MM.1S (cell line): ENCODE measurements around the gene ALDH3A1.

Experiments used
- DNase-seq: peaks from one replicate; pipeline ENCODE4 v3.0.0-alpha.2; 2015
- H2AFZ ChIP-seq: fragments of 300-600 bp; sonication (generic); 2 replicates; pipeline ENCODE4 v1.6.0; 2016; ENCODE audit warnings: antibody characterized with exemption, low read length
- H3F3A ChIP-seq: fragments of 300-600 bp; sonication (generic); 2 replicates; pipeline ENCODE4 v1.6.1; 2016; ENCODE audit warnings: mild to moderate bottlenecking, antibody characterized with exemption, low read length, moderate library complexity, mixed read lengths; ENCODE audit not compliant: insufficient read depth
- H3K27ac ChIP-seq: fragments of 300-600 bp; sonication (generic); 2 replicates; pipeline ENCODE4 v1.5.1; 2016; ENCODE audit warnings: mild to moderate bottlenecking, low read length
- H3K27me3 ChIP-seq: fragments of 300-600 bp; sonication (generic); replicated peaks from 2 replicates; pipeline ENCODE4 v1.6.0; 2016; ENCODE audit warnings: low read length; ENCODE audit not compliant: insufficient read depth
- H3K36me3 ChIP-seq: fragments of 300-600 bp; sonication (generic); replicated peaks from 2 replicates; pipeline ENCODE4 v1.6.1; 2016; ENCODE audit warnings: mild to moderate bottlenecking, low read length, mixed read lengths; ENCODE audit not compliant: insufficient read depth
- H3K4me1 ChIP-seq: fragments of 300-600 bp; sonication (generic); 2 replicates; pipeline ENCODE4 v1.6.1; 2016; ENCODE audit warnings: low read length, mixed read lengths
- H3K4me2 ChIP-seq: fragments of 300-600 bp; sonication (generic); 2 replicates; pipeline ENCODE4 v1.6.0; 2016; ENCODE audit warnings: low read depth, low read length
- H3K4me3 ChIP-seq: fragments of 300-600 bp; sonication (generic); 2 replicates; pipeline ENCODE4 v1.5.1; 2016; ENCODE audit warnings: low read length, mixed read lengths
- H3K79me2 ChIP-seq: fragments of 300-600 bp; sonication (generic); 2 replicates; pipeline ENCODE4 v1.6.1; 2016; ENCODE audit warnings: mixed run types, low read length, mixed read lengths
- H3K9ac ChIP-seq: fragments of 300-600 bp; sonication (generic); 2 replicates; pipeline ENCODE4 v1.6.1; 2016; ENCODE audit warnings: low read length, mixed read lengths
- H3K9me2 ChIP-seq: fragments of 300-600 bp; sonication (generic); replicated peaks from 2 replicates; pipeline ENCODE4 v1.6.1; 2016; ENCODE audit warnings: mild to moderate bottlenecking, low read length, mixed read lengths; ENCODE audit not compliant: insufficient read depth
- H3K9me3 ChIP-seq: fragments of 300-600 bp; sonication (generic); replicated peaks from 2 replicates; pipeline ENCODE4 v1.6.1; 2016; ENCODE audit warnings: mild to moderate bottlenecking, low read length, mixed read lengths; ENCODE audit not compliant: insufficient read depth
- H4K20me1 ChIP-seq: fragments of 300-600 bp; sonication (generic); 2 replicates; pipeline ENCODE4 v1.6.1; 2016; ENCODE audit warnings: mild to moderate bottlenecking, low read length, moderate library complexity, mixed read lengths; ENCODE audit not compliant: insufficient read depth
- EZH2 ChIP-seq: fragments of 300-600 bp; sonication (generic); optimal IDR thresholded peaks from 2 replicates; pipeline ENCODE3; 2017; ENCODE audit warnings: low read depth, mild to moderate bottlenecking, antibody characterized with exemption, low read length, mixed read lengths
- EZH2phosphoT487 ChIP-seq: fragments of 300-600 bp; sonication (generic); IDR thresholded peaks from 2 replicates; pipeline ENCODE4 v1.6.1; 2018; ENCODE audit warnings: antibody characterized with exemption, low read length
- TF ChIP-seq, protein P1 (sequence below): fragments of 300-600 bp; sonication (generic); IDR thresholded peaks from 2 replicates; pipeline ENCODE4 v1.5.1; 2016; ENCODE audit warnings: antibody characterized with exemption, low read length, mixed read lengths

The ALDH3A1 gene

DNA sequence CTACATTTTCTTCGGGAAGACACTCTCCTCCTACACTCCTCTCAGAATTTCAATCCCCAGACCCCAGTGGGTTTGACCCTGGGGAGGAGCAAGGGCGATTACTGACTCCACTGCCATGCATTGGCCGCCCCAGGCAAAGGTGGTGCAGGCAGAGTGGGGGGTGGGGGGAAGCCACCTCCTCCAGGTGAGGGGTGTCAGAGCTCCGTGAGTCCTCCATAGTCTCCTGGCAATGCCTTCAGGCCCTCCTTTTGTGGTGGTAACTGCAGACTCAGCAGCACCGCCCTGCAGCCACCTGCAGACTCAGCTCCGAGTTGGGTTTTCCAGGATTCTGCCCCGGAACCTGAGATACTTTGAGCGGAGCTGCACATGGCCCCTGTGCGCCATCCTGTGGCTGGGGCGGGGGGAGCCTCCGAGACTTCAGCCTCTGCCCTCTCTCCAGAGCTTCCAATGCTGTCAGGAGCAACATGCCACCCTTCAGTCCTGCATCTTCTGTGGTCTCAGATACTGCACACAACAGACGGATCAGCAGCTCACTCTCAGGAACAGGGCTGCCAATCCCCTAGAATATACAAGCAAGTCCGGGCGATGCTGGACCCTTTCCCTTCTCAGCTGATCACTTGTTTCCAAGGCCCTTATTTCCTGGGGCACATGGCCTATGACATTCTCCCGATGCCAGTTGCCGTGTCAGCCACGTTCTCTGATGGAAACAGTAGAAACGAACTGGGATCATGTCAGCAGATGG lies 29.3 kb downstream of the ALDH3A1 start:
- no peaks in the 10 kb centered on the region for H3K9me3 ChIP-seq
- no peaks in the 10 kb centered on the region for H3K36me3 ChIP-seq
- H2AFZ ChIP-seq: no peak overlapping the region
- H3K27ac ChIP-seq: no peak overlapping the region
- H4K20me1 ChIP-seq: no peaks in the 10 kb centered on the region
- H3K27me3 ChIP-seq: no peaks in the 10 kb centered on the region
- H3K4me3 ChIP-seq: no peak overlapping the region
- H3K79me2 ChIP-seq: no peaks in the 10 kb centered on the region
- TF ChIP-seq EZH2phosphoT487: no peak
- TF ChIP-seq EZH2: no peak
- TF ChIP-seq, protein P1, sequence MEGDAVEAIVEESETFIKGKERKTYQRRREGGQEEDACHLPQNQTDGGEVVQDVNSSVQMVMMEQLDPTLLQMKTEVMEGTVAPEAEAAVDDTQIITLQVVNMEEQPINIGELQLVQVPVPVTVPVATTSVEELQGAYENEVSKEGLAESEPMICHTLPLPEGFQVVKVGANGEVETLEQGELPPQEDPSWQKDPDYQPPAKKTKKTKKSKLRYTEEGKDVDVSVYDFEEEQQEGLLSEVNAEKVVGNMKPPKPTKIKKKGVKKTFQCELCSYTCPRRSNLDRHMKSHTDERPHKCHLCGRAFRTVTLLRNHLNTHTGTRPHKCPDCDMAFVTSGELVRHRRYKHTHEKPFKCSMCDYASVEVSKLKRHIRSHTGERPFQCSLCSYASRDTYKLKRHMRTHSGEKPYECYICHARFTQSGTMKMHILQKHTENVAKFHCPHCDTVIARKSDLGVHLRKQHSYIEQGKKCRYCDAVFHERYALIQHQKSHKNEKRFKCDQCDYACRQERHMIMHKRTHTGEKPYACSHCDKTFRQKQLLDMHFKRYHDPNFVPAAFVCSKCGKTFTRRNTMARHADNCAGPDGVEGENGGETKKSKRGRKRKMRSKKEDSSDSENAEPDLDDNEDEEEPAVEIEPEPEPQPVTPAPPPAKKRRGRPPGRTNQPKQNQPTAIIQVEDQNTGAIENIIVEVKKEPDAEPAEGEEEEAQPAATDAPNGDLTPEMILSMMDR: peak; percentile 53
- no peak overlapping the region for H3K4me2 ChIP-seq
- H3K4me1 ChIP-seq: no peaks in the 10 kb centered on the region
- DNase-seq: peak; percentile 60
- H3K9ac ChIP-seq: no peak overlapping the region
- no peaks in the 10 kb centered on the region for H3F3A ChIP-seq
- no peaks in the 10 kb centered on the region for H3K9me2 ChIP-seq

DNA sequence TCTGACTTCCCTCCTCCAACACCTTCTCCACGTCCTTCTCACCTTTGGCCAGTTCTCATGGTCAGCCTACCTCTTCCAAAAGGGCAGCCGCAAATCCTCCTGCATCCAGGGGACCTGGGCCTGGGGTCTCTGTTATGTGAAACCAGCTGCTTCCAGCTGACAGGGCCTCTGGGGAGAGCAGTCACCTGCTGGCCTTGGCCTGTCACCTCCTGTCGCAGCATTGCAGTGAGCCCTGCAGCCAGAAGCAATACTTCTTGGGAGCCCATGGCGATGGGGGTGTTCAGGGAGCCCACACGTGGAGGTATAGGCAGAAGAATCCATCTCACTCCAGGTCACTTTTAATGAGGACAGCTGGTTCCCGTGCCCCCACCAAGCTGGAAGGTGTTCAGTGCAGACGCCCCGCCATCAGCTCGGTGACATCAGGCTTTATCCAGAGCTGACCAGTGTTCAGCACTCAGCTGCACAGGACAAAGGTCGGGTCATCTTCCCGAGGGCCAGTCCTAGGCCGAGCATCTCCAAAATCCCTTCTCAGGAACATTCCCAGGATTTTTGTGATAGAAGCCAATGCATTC lies 30.0 kb downstream of the ALDH3A1 start:
- H3K36me3 ChIP-seq: no peaks in the 10 kb centered on the region
- no peaks in the 10 kb centered on the region for H3K27me3 ChIP-seq
- no peaks in the 10 kb centered on the region for H3K79me2 ChIP-seq
- no peaks in the 10 kb centered on the region for H4K20me1 ChIP-seq
- no peaks in the 10 kb centered on the region for H3K9me2 ChIP-seq
- no peak overlapping the region for H3K4me2 ChIP-seq
- H3K4me3 ChIP-seq: no peak overlapping the region
- TF ChIP-seq EZH2: no peak
- TF ChIP-seq, protein P1: no peak
- TF ChIP-seq EZH2phosphoT487: no peak
- no peak for DNase-seq
- no peaks in the 10 kb centered on the region for H3K9me3 ChIP-seq
- H3K4me1 ChIP-seq: no peaks in the 10 kb centered on the region
- no peak overlapping the region for H3K9ac ChIP-seq
- H3K27ac ChIP-seq: no peak overlapping the region
- no peak overlapping the region for H2AFZ ChIP-seq
- no peaks in the 10 kb centered on the region for H3F3A ChIP-seq

DNA sequence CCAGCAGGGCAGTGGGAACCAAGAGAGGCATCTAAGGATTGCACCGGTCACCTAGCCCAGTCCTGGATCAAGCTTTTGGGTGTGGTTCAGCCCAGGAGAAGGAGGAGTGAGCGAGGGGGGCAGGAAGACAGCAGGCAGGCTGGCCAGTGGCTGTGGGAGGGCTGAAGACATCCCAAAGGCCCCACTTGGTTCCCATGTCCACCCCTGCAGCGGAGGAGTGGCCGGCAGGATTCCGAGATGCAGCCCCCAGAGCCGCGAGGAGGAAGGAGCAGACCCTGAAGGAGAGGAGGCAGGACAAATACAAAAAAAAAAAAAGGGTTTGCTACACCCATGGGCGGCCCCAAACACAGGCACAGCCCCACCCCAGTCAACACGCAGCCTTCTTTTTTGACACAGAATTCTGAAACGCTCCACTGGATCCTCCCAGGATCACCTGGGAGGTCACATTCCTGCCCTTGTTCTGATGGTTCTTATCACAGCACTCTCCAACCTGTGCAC lies 30.6 kb downstream of the ALDH3A1 start:
- no peaks in the 10 kb centered on the region for H3K79me2 ChIP-seq
- no peaks in the 10 kb centered on the region for H3F3A ChIP-seq
- H2AFZ ChIP-seq: no peak overlapping the region
- H3K4me2 ChIP-seq: no peak overlapping the region
- no peaks in the 10 kb centered on the region for H3K36me3 ChIP-seq
- DNase-seq: no peak
- no peak overlapping the region for H3K4me3 ChIP-seq
- no peaks in the 10 kb centered on the region for H4K20me1 ChIP-seq
- H3K9me2 ChIP-seq: no peaks in the 10 kb centered on the region
- H3K27ac ChIP-seq: no peak overlapping the region
- no peaks in the 10 kb centered on the region for H3K27me3 ChIP-seq
- TF ChIP-seq EZH2phosphoT487 (no peak), EZH2 (no peak)
- TF ChIP-seq, protein P1: no peak
- no peaks in the 10 kb centered on the region for H3K4me1 ChIP-seq
- H3K9ac ChIP-seq: no peak overlapping the region
- no peaks in the 10 kb centered on the region for H3K9me3 ChIP-seq
